Calu3 (cell line): ENCODE measurements around the gene RAB36. TPM values are rescaled to one million over a fixed set of nuclear protein-coding genes. Genes with fewer than 3 reads are reported as not detected.

Experiments
- BruUV-seq: library from RNA; stranded (reverse); fragments of 400-500 nt; replicated peaks from 2 replicates; lab custom pipeline; 2021; lab: Mats Ljungman, UMichigan
- CTCF ChIA-PET: fragments of 300-600 bp; sonication (Branson Sonifier 250); formaldehyde crosslinking; loops from one replicate; lab custom pipeline; 2022; ENCODE audit warnings: antibody characterized with exemption; lab: Charles Lee
- DNase-seq: peaks from one replicate; pipeline ENCODE4 v3.0.0; 2022
- H3K27ac Mint-ChIP-seq: one replicate; pipeline ENCODE4 v1.8.0; 2022; ENCODE audit warnings: mixed read lengths; ENCODE audit not compliant: unreplicated experiment
- H3K27me3 Mint-ChIP-seq: one replicate; pipeline ENCODE4 v1.8.0; 2022; ENCODE audit warnings: mixed read lengths; ENCODE audit not compliant: unreplicated experiment
- H3K36me3 Mint-ChIP-seq: one replicate; pipeline ENCODE4 v1.8.0; 2022; ENCODE audit warnings: mild to moderate bottlenecking, moderate library complexity, mixed read lengths; ENCODE audit not compliant: insufficient read depth, unreplicated experiment
- H3K4me1 Mint-ChIP-seq: one replicate; pipeline ENCODE4 v1.8.0; 2022; ENCODE audit warnings: mild to moderate bottlenecking, low read depth, mixed read lengths; ENCODE audit not compliant: unreplicated experiment
- H3K4me3 Mint-ChIP-seq: one replicate; pipeline ENCODE4 v1.8.0; 2022; ENCODE audit warnings: mild to moderate bottlenecking, low read depth, moderate library complexity, mixed read lengths; ENCODE audit not compliant: unreplicated experiment
- H3K9me3 Mint-ChIP-seq: one replicate; pipeline ENCODE4 v1.8.0; 2022; ENCODE audit warnings: low read depth, mixed read lengths; ENCODE audit not compliant: unreplicated experiment
- intact Hi-C: fragments of 100-400 bp; cut with micrococcal nuclease; formaldehyde crosslinking; loops from one replicate; pipeline ENCODE4 v1.10.0; 2022; ENCODE audit not compliant: unreplicated experiment
- total RNA-seq: library from RNA; stranded (reverse); gene quantifications from 2 replicates; pipeline ENCODE4 v1.2.3, GENCODE V29; 2022
- TF ChIP-seq, protein P1 (sequence below): fragments of 200-600 bp; IDR thresholded peaks from one replicate; pipeline ENCODE4 v1.8.0; 2022; ENCODE audit warnings: antibody characterized with exemption; ENCODE audit not compliant: unreplicated experiment

The RAB36 gene
- total RNA-seq, 1 experiment from 2014 or later: 2.1 TPM

DNA sequence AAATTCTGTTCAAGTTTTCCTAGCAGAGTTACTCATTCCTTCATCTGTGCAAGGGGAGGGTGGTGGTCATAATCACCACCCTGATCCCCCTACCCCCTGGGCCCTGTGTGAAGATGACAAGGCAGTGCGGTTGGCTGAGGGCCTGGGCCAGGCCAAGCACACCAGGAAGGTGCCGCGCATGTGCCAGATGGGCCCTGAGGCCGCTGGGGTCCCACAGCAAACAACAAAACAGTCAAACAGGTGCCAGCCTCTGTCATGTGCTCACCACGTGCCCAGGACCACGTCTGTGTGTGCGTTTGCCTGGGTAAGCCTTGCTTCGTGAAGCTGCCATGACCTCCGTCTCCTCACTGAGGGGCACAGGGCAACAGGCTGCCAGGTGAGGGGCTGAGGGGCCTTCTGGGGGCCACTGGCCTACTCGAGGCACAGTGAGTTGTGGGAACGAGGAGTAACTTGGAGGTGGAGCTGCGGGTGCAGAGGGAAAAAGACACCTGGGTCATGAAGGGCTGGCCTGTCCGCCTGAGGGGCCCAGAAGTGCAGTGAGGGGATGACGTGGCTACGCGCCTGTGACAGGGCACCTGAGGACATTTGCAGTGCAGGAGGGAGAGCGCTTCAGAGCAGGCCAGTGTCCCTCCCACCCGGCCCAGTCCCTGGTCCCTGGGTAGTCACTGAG lies 29.3 kb upstream of the RAB36 start:
- CTCF ChIA-PET: no interaction called here
- no peaks in the 10 kb centered on the region for H3K9me3 Mint-ChIP-seq
- H3K4me3 Mint-ChIP-seq: no peak overlapping the region
- no peak overlapping the region for H3K27ac Mint-ChIP-seq
- DNase-seq: no peak
- no peaks in the 10 kb centered on the region for H3K4me1 Mint-ChIP-seq
- H3K36me3 Mint-ChIP-seq: no peaks in the 10 kb centered on the region
- no peaks in the 10 kb centered on the region for H3K27me3 Mint-ChIP-seq
- intact Hi-C loops: no loop called here
- TF ChIP-seq, protein P1, sequence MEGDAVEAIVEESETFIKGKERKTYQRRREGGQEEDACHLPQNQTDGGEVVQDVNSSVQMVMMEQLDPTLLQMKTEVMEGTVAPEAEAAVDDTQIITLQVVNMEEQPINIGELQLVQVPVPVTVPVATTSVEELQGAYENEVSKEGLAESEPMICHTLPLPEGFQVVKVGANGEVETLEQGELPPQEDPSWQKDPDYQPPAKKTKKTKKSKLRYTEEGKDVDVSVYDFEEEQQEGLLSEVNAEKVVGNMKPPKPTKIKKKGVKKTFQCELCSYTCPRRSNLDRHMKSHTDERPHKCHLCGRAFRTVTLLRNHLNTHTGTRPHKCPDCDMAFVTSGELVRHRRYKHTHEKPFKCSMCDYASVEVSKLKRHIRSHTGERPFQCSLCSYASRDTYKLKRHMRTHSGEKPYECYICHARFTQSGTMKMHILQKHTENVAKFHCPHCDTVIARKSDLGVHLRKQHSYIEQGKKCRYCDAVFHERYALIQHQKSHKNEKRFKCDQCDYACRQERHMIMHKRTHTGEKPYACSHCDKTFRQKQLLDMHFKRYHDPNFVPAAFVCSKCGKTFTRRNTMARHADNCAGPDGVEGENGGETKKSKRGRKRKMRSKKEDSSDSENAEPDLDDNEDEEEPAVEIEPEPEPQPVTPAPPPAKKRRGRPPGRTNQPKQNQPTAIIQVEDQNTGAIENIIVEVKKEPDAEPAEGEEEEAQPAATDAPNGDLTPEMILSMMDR: no peak
- BruUV-seq: no TSS peak

DNA sequence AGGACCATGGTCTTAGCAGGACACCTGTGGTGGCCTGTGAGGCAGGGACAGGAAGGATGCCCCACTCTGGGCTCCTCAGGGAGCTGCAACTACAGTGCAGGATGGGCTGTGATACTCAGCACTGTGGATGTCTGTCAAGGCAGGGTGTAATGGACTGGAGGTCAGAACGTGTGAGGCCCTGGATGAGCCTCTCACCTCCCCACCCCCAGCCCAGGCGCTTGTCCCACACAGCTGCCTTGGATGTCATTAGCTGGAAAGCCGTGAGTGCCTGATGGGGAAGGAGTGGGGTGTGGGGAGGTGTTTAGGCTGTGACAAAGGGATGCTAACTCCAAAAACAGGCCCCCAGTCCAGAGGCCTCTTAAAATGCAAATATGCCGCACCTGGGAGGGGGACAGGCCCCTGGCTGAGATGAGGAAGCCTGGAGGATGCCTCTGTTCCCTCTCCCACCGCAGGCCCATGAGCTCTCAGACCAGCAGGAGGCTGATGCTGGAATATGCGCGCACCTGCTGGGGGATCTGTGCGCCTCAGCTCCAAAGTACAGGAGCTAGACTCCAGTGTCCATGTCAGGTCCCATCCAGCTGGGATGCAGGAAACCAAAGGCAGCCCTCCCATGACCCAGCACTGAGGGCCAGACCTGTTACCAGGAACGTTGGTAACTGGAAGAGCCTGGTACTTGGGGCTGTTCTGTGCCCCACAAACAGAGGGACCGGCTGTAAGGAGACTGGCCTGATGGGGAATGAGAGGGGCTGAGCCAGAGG lies 28.6 kb upstream of the RAB36 start:
- CTCF ChIA-PET: no interaction called here
- BruUV-seq: no TSS peak

DNA sequence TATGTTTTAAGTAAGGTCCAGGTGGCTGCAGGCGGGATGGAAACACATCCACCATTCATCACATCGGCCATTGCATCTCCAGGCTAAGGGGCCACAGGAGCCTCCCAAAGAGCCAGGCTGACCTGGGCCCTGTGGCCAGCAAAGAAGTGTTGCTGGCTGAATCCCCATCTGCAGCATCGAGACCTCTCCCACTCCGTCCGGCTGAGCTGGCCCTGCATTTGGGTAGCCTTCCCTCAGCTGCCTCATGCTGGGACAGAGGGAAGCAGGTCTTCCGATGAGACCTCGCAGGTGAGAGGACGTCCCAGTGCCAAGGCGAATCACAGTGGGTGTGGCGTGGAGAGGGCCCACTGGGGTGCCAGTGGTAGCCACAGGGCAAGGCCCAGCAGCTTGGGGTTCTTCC lies 28.0 kb upstream of the RAB36 start:
- H3K27me3 Mint-ChIP-seq: no peaks in the 10 kb centered on the region

More for the DNA sequence above, 28.6 kb upstream of the RAB36 start:
- H3K9me3 Mint-ChIP-seq: no peaks in the 10 kb centered on the region
- no peak for DNase-seq
- intact Hi-C loops: no loop called here
- no peak overlapping the region for H3K27ac Mint-ChIP-seq
- TF ChIP-seq, protein P1: no peak
- H3K36me3 Mint-ChIP-seq: no peaks in the 10 kb centered on the region
- H3K27me3 Mint-ChIP-seq: no peaks in the 10 kb centered on the region
- H3K4me3 Mint-ChIP-seq: no peak overlapping the region
- no peaks in the 10 kb centered on the region for H3K4me1 Mint-ChIP-seq

DNA sequence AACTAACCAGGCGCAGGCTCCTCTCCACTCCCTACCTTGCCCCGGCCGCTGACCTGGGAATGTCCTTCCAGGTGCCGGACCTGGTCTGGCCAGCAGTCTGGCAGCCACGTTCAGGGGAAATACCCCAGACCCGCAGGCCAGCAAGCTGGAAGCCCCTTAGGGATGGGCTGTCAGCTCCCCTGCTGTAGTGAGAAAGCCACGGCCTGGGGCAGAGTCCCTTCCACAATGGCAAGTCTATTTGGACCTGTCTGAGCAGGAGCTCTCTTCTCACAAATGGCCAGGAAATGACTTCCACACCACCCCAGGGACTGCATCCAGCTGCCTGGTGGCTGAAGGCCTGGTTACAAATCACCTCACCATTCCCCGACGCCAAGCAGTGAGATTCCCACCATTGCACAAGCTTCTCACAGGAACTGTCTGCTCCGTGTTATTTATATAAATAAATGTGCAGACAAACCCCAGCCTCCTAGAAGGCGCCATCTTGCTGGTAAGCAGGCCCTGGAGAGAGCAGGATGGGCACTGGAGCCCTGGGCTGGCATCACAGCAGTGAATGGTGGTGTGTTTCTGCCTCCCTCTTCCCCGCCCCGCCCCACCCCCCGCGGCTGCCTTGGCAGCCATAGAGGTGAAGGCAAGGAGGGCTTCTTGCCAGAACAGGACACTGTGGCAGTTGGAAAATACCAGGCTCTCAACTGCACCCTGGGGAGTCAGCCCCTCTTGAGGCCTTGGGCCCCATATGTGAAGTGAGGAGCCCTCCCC lies 27.2 kb upstream of the RAB36 start:
- CTCF ChIA-PET: no interaction called here
- no TSS peak for BruUV-seq
- no peaks in the 10 kb centered on the region for H3K4me1 Mint-ChIP-seq
- H3K4me3 Mint-ChIP-seq: no peak overlapping the region
- H3K27ac Mint-ChIP-seq: no peak overlapping the region
- no peaks in the 10 kb centered on the region for H3K36me3 Mint-ChIP-seq
- intact Hi-C loops: no loop called here
- TF ChIP-seq, protein P1: no peak
- no peak for DNase-seq
- H3K9me3 Mint-ChIP-seq: no peaks in the 10 kb centered on the region
- H3K27me3 Mint-ChIP-seq: no peaks in the 10 kb centered on the region

More for the DNA sequence above, 28.0 kb upstream of the RAB36 start:
- TF ChIP-seq, protein P1: no peak
- H3K36me3 Mint-ChIP-seq: no peaks in the 10 kb centered on the region
- no peaks in the 10 kb centered on the region for H3K9me3 Mint-ChIP-seq
- no TSS peak for BruUV-seq
- H3K27ac Mint-ChIP-seq: no peak overlapping the region
- H3K4me3 Mint-ChIP-seq: no peak overlapping the region
- no peak for DNase-seq
- no peaks in the 10 kb centered on the region for H3K4me1 Mint-ChIP-seq
- CTCF ChIA-PET: no interaction called here
- intact Hi-C loops: no loop called here
